KMS-11 (cell line): Measurements from ENCODE around the gene CD58.

Source experiments
- H2AFZ ChIP-seq: fragments of 200-600 bp; sonication (generic); 2 replicates; pipeline ENCODE4 v1.6.1; 2016; ENCODE audit warnings: antibody characterized with exemption, mixed run types, low read depth
- H3K27ac ChIP-seq: fragments of 200-600 bp; sonication (generic); 2 replicates; pipeline ENCODE4 v1.6.1; 2016; ENCODE audit warnings: mild to moderate bottlenecking, mixed run types
- H3K27me3 ChIP-seq: fragments of 200-600 bp; sonication (generic); 2 replicates; pipeline ENCODE4 v1.6.1; 2017; ENCODE audit warnings: mild to moderate bottlenecking, low read depth, mixed run types, moderate library complexity; ENCODE audit not compliant: insufficient read depth
- H3K36me3 ChIP-seq: fragments of 200-600 bp; sonication (generic); 2 replicates; pipeline ENCODE4 v1.6.1; 2017; ENCODE audit warnings: mild to moderate bottlenecking, mixed run types; ENCODE audit not compliant: insufficient read depth
- H3K4me1 ChIP-seq: fragments of 200-600 bp; sonication (generic); 2 replicates; pipeline ENCODE4 v1.6.1; 2016; ENCODE audit warnings: mild to moderate bottlenecking, low read depth, mixed run types; ENCODE audit not compliant: poor library complexity, severe bottlenecking
- H3K4me2 ChIP-seq: fragments of 200-600 bp; sonication (generic); 2 replicates; pipeline ENCODE4 v1.7.0; 2016; ENCODE audit warnings: mild to moderate bottlenecking, mixed run types
- H3K4me3 ChIP-seq: fragments of 200-600 bp; sonication (generic); IDR thresholded peaks from 2 replicates; pipeline ENCODE4 v1.6.1; 2017; ENCODE audit warnings: low read depth, low read length, mixed read lengths; ENCODE audit not compliant: insufficient read depth
- H3K79me2 ChIP-seq: fragments of 200-600 bp; sonication (generic); 2 replicates; pipeline ENCODE4 v1.6.1; 2016; ENCODE audit warnings: low read depth, mixed run types; ENCODE audit not compliant: insufficient read depth
- H3K9ac ChIP-seq: fragments of 200-600 bp; sonication (generic); 2 replicates; pipeline ENCODE4 v1.6.1; 2016; ENCODE audit warnings: mild to moderate bottlenecking, mixed run types
- H4K20me1 ChIP-seq: fragments of 200-600 bp; sonication (generic); 2 replicates; pipeline ENCODE4 v1.6.1; 2016; ENCODE audit warnings: mild to moderate bottlenecking, mixed run types; ENCODE audit not compliant: insufficient read depth
- CTCF ChIP-seq: fragments of 200-600 bp; sonication (generic); conservative IDR thresholded peaks from 2 replicates; pipeline ENCODE4 v1.6.1; 2017; ENCODE audit warnings: low read depth, mild to moderate bottlenecking, antibody characterized with exemption, low read length, moderate library complexity, mixed read lengths

Gene CD58

GRCh38 chr1:116580446-116581322 lies 9.9 kb upstream of the CD58 start:
- no peak overlapping the region for H3K4me2 ChIP-seq
- no peak for TF ChIP-seq CTCF
- H3K27me3 ChIP-seq = no peaks in the 10 kb centered on the region
- H3K27ac ChIP-seq = no peak overlapping the region
- no peaks in the 10 kb centered on the region for H3K36me3 ChIP-seq
- no peak overlapping the region for H3K4me3 ChIP-seq
- no peaks in the 10 kb centered on the region for H3K79me2 ChIP-seq
- no peaks in the 10 kb centered on the region for H3K4me1 ChIP-seq
- H2AFZ ChIP-seq = no peak overlapping the region
- H3K9ac ChIP-seq = no peak overlapping the region
- no peaks in the 10 kb centered on the region for H4K20me1 ChIP-seq

- Histone ChIP-seq H3K9ac (no peak overlapping the region), H3K4me1 (peaks cover 7% of the 10 kb centered on the region), H2AFZ (no peak overlapping the region), H3K27me3 (no peaks in the 10 kb centered on the region), H3K27ac (no peak overlapping the region), H4K20me1 (no peaks in the 10 kb centered on the region), H3K36me3 (no peaks in the 10 kb centered on the region), H3K4me2 (no peak overlapping the region), H3K4me3 (no peak overlapping the region), H3K79me2 (no peaks in the 10 kb centered on the region)
- no peak for TF ChIP-seq CTCF
These were observed 8.5 kb upstream of the CD58 start for GRCh38 chr1:116579259-116579875.

GRCh38 chr1:116578581-116578980 lies 7.8 kb upstream of the CD58 start:
- Histone ChIP-seq H3K4me3 (no peak overlapping the region), H3K9ac (no peak overlapping the region), H3K4me1 (peaks cover 10% of the 10 kb centered on the region), H2AFZ (no peak overlapping the region), H3K79me2 (no peaks in the 10 kb centered on the region), H3K27me3 (no peaks in the 10 kb centered on the region), H3K27ac (no peak overlapping the region), H4K20me1 (no peaks in the 10 kb centered on the region), H3K36me3 (no peaks in the 10 kb centered on the region), H3K4me2 (no peak overlapping the region)
- TF ChIP-seq CTCF = no peak

- peaks cover 10% of the 10 kb centered on the region for H3K4me1 ChIP-seq
- no peaks in the 10 kb centered on the region for H3K36me3 ChIP-seq
- no peaks in the 10 kb centered on the region for H3K79me2 ChIP-seq
- no peaks in the 10 kb centered on the region for H3K27me3 ChIP-seq
- TF ChIP-seq CTCF = no peak
- no peak overlapping the region for H3K4me2 ChIP-seq
- no peak overlapping the region for H3K4me3 ChIP-seq
- no peak overlapping the region for H3K9ac ChIP-seq
- no peak overlapping the region for H2AFZ ChIP-seq
- no peak overlapping the region for H3K27ac ChIP-seq
- H4K20me1 ChIP-seq = no peaks in the 10 kb centered on the region
These were observed 7.0 kb upstream of the CD58 start for GRCh38 chr1:116577759-116578314.
